Prostate gland (tissue), 2 donors: ENCODE data around the gene UBR7.

Experiments used
- CTCF ChIP-seq, 4 experiments: fragments of 200-600 bp in 2 of 4; fragments of 450-650 bp in 2 of 4; sonication (generic) in 2 of 4; IDR thresholded peaks; 1 replicate in 3 of 4; 2 replicates in 1 of 4; pipeline ENCODE4 v1.5.1; 2016 to 2019; ENCODE audit warnings: antibody characterized with exemption in 4 of 4, mild to moderate bottlenecking in 2 of 4, moderate library complexity in 2 of 4
- POLR2A ChIP-seq: fragments of 450-650 bp; IDR thresholded peaks from one replicate; pipeline ENCODE4 v1.6.1; 2016; ENCODE audit warnings: antibody characterized with exemption, mild to moderate bottlenecking

DNA sequence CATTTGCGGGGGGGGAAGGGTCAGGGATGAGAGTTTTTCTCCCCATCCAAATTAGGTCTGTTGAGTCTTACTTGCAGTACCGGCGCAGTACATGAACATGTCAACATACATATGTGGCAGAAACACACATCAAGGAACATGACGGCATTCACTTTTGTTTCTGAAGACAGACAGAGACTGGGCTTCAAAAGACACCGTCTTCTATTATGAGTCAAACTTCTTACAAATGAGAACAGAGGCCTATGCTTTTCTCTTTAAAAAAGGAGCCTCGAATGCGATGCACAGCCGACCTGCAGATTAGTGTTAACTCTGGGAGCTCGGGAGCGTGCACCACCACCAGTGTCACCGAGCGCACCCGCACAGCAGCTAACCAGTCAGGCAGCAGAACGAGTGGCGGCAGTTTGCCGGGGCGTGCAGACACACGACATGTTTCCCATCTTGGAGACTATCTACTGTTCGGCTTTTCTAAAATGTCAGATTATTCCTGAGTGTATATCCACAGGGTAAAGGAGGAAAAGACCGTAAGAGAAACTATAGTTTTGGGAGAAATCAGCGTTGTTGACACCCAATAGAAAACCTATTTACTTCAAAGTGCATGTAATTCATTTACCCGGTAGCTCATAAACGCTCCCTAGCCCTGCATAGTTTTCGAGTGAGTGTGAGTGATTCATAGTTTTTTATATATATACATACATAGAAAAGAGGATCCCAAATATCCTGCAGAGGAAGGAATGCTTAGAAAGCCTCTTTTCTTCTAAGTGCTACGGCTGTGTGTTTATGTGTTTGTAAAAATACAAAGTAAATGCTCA, 33.0 kb downstream of the UBR7 start:
- TF ChIP-seq CTCF (IDR thresholded peaks at IDR 0.05), result no peak
- TF ChIP-seq POLR2A, result no peak
